ENCODE data around the gene GATA2. TPM values are rescaled to one million over a fixed set of nuclear protein-coding genes. Genes with fewer than 3 reads are reported as not detected.

GATA2 gene
- total and polyA plus RNA-seq, 4 experiments from 2014 or later, result not detected

GRCh38 chr3:128435561-128435960, 57.4 kb downstream of the GATA2 start:
- H3K4me1 ChIP-seq (ENCODE audit: insufficient read depth, low read length), result no peaks in the 10 kb centered on the region
- POLR2A ChIA-PET (ENCODE audit: partially characterized antibody), result no interaction called here
- H3K4me3 ChIP-seq (ENCODE audit: low read length in 2 of 2), result no peak overlapping the region
- Mint-ChIP-seq H3K27me3 (peaks cover 28 to 42% of the 10 kb centered on the region in 2 donors), H3K4me3 (no peak overlapping the region), H3K4me1 (peaks cover 7 to 12% (median 11%) of the 10 kb centered on the region in 4 donors), H3K27ac (no peak overlapping the region), H3K9me3 (no peaks in the 10 kb centered on the region), H3K36me3 (peaks cover 0 to 6% of the 10 kb centered on the region in 2 donors)
- H3K27me3 ChIP-seq (ENCODE audit: insufficient read depth, low read length), result peaks cover 4% of the 10 kb centered on the region
- H3K9me3 ChIP-seq (ENCODE audit: control insufficient read depth in 1 of 2, low read length in 2 of 2), result no peaks in the 10 kb centered on the region
- no peak for DNase-seq
- H3K27ac ChIP-seq (ENCODE audit: low read depth, low read length), result no peak overlapping the region
- H3K36me3 ChIP-seq (ENCODE audit: insufficient read depth, low read length), result no peaks in the 10 kb centered on the region
- CTCF ChIA-PET (ENCODE audit: partially characterized antibody), result interaction anchor here (1.0 to 1.2 kb wide), 2 partner anchors 9 to 173 kb away, joined by 3 to 4 read pairs; no protein-coding TSS in a partner anchor
- intact Hi-C loops (cut with micrococcal nuclease), result no loop called here

GRCh38 chr3:128435058-128435457, 57.9 kb downstream of the GATA2 start:
- peaks cover 0 to 6% of the 10 kb centered on the region in 2 donors for H3K36me3 Mint-ChIP-seq
- no peak overlapping the region for H3K27ac ChIP-seq (ENCODE audit: low read depth, low read length)
- ChIA-PET CTCF (ENCODE audit: partially characterized antibody) (interaction anchor here (1.0 kb wide), 1 partner anchor 174 kb away, joined by 3 read pairs; no protein-coding TSS in a partner anchor), POLR2A (ENCODE audit: partially characterized antibody) (no interaction called here)
- H3K9me3 Mint-ChIP-seq, result no peaks in the 10 kb centered on the region
- peaks cover 4% of the 10 kb centered on the region for H3K27me3 ChIP-seq (ENCODE audit: insufficient read depth, low read length)
- no peak overlapping the region for H3K4me3 ChIP-seq (ENCODE audit: low read length in 2 of 2)
- no peak overlapping the region for H3K4me3 Mint-ChIP-seq
- no peak overlapping the region for H3K27ac Mint-ChIP-seq
- no peak for DNase-seq
- intact Hi-C loops (cut with micrococcal nuclease), result no loop called here
- peaks cover 7 to 12% (median 11%) of the 10 kb centered on the region in 4 donors for H3K4me1 Mint-ChIP-seq
- peaks cover 31 to 43% of the 10 kb centered on the region in 2 donors for H3K27me3 Mint-ChIP-seq
- H3K4me1 ChIP-seq (ENCODE audit: insufficient read depth, low read length), result no peaks in the 10 kb centered on the region
- no peaks in the 10 kb centered on the region for H3K36me3 ChIP-seq (ENCODE audit: insufficient read depth, low read length)
- H3K9me3 ChIP-seq (ENCODE audit: control insufficient read depth in 1 of 2, low read length in 2 of 2), result no peaks in the 10 kb centered on the region

GRCh38 chr3:128434524-128434923, 58.5 kb downstream of the GATA2 start:
- H3K9me3 ChIP-seq (ENCODE audit: control insufficient read depth in 1 of 2, low read length in 2 of 2), result no peaks in the 10 kb centered on the region
- CTCF ChIA-PET (ENCODE audit: partially characterized antibody), result interaction anchor here (1.0 kb wide), 1 partner anchor 174 kb away, joined by 3 read pairs; no protein-coding TSS in a partner anchor
- POLR2A ChIA-PET (ENCODE audit: partially characterized antibody), result no interaction called here
- intact Hi-C loops (cut with micrococcal nuclease), result no loop called here
- no peak for DNase-seq
- H3K27ac ChIP-seq (ENCODE audit: low read depth, low read length), result no peak overlapping the region
- H3K27me3 Mint-ChIP-seq, result peaks cover 30 to 42% of the 10 kb centered on the region in 2 donors
- H3K27me3 ChIP-seq (ENCODE audit: insufficient read depth, low read length), result peaks cover 4% of the 10 kb centered on the region
- H3K4me3 ChIP-seq (ENCODE audit: low read length in 2 of 2), result no peak overlapping the region
- no peaks in the 10 kb centered on the region for H3K9me3 Mint-ChIP-seq
- H3K4me1 ChIP-seq (ENCODE audit: insufficient read depth, low read length), result no peaks in the 10 kb centered on the region
- no peaks in the 10 kb centered on the region for H3K36me3 ChIP-seq (ENCODE audit: insufficient read depth, low read length)
- H3K4me1 Mint-ChIP-seq, result peaks cover 7 to 12% (median 11%) of the 10 kb centered on the region in 4 donors
- H3K36me3 Mint-ChIP-seq, result peaks cover 0 to 6% of the 10 kb centered on the region in 2 donors
- no peak overlapping the region for H3K27ac Mint-ChIP-seq
- H3K4me3 Mint-ChIP-seq, result no peak overlapping the region

GRCh38 chr3:128433837-128434165, 59.2 kb downstream of the GATA2 start:
- Mint-ChIP-seq H3K36me3 (peaks cover 0 to 6% of the 10 kb centered on the region in 2 donors), H3K9me3 (no peaks in the 10 kb centered on the region), H3K4me1 (peaks cover 7 to 12% (median 11%) of the 10 kb centered on the region in 4 donors), H3K27me3 (peaks cover 30 to 42% of the 10 kb centered on the region in 2 donors), H3K4me3 (peak overlapping the region in 1 of 8 donors; percentile 39), H3K27ac (no peak overlapping the region)
- POLR2A ChIA-PET (ENCODE audit: partially characterized antibody), result no interaction called here
- Histone ChIP-seq H3K27ac (ENCODE audit: low read depth, low read length) (no peak overlapping the region), H3K4me1 (ENCODE audit: insufficient read depth, low read length) (no peaks in the 10 kb centered on the region), H3K27me3 (ENCODE audit: insufficient read depth, low read length) (peaks cover 4% of the 10 kb centered on the region), H3K9me3 (ENCODE audit: control insufficient read depth in 1 of 2, low read length in 2 of 2) (no peaks in the 10 kb centered on the region), H3K4me3 (ENCODE audit: low read length in 2 of 2) (no peak overlapping the region), H3K36me3 (ENCODE audit: insufficient read depth, low read length) (no peaks in the 10 kb centered on the region)
- DNase-seq, result no peak
- CTCF ChIA-PET (ENCODE audit: partially characterized antibody), result no interaction called here
- intact Hi-C loops (cut with micrococcal nuclease), result no loop called here

GRCh38 chr3:128432971-128433836, 59.8 kb downstream of the GATA2 start:
- H3K27ac Mint-ChIP-seq, result no peak overlapping the region
- H3K27me3 Mint-ChIP-seq, result peaks cover 31 to 43% of the 10 kb centered on the region in 2 donors
- no peaks in the 10 kb centered on the region for H3K9me3 Mint-ChIP-seq
- Histone ChIP-seq H3K9me3 (ENCODE audit: control insufficient read depth in 1 of 2, low read length in 2 of 2) (no peaks in the 10 kb centered on the region), H3K27ac (ENCODE audit: low read depth, low read length) (no peak overlapping the region), H3K4me1 (ENCODE audit: insufficient read depth, low read length) (no peaks in the 10 kb centered on the region), H3K36me3 (ENCODE audit: insufficient read depth, low read length) (no peaks in the 10 kb centered on the region), H3K27me3 (ENCODE audit: insufficient read depth, low read length) (peaks cover 4% of the 10 kb centered on the region), H3K4me3 (ENCODE audit: low read length in 2 of 2) (no peak overlapping the region)
- peaks cover 7 to 12% (median 11%) of the 10 kb centered on the region in 4 donors for H3K4me1 Mint-ChIP-seq
- peak overlapping the region in 2 of 8 donors; percentile 26 to 39 for H3K4me3 Mint-ChIP-seq
- H3K36me3 Mint-ChIP-seq, result peaks cover 0 to 6% of the 10 kb centered on the region in 2 donors
- DNase-seq, result no peak
- CTCF ChIA-PET (ENCODE audit: partially characterized antibody), result no interaction called here
- POLR2A ChIA-PET (ENCODE audit: partially characterized antibody), result no interaction called here
- intact Hi-C loops (cut with micrococcal nuclease), result no loop called here

- peak overlapping the region in 3 of 8 donors; percentile 55 to 71 (median 61) for H3K4me3 Mint-ChIP-seq
- peaks cover 33 to 42% of the 10 kb centered on the region in 2 donors for H3K27me3 Mint-ChIP-seq
- ChIA-PET CTCF (ENCODE audit: partially characterized antibody) (no interaction called here), POLR2A (ENCODE audit: partially characterized antibody) (no interaction called here)
- Histone ChIP-seq H3K4me1 (ENCODE audit: insufficient read depth, low read length) (no peaks in the 10 kb centered on the region), H3K4me3 (ENCODE audit: low read length in 2 of 2) (no peak overlapping the region), H3K27me3 (ENCODE audit: insufficient read depth, low read length) (peaks cover 4% of the 10 kb centered on the region), H3K27ac (ENCODE audit: low read depth, low read length) (no peak overlapping the region), H3K36me3 (ENCODE audit: insufficient read depth, low read length) (no peaks in the 10 kb centered on the region), H3K9me3 (ENCODE audit: control insufficient read depth in 1 of 2, low read length in 2 of 2) (no peaks in the 10 kb centered on the region)
- peaks cover 0 to 6% of the 10 kb centered on the region in 2 donors for H3K36me3 Mint-ChIP-seq
- intact Hi-C loops (cut with micrococcal nuclease), result no loop called here
- H3K4me1 Mint-ChIP-seq, result peaks cover 7 to 12% (median 11%) of the 10 kb centered on the region in 4 donors
- H3K27ac Mint-ChIP-seq, result no peak overlapping the region
- no peak for DNase-seq
- H3K9me3 Mint-ChIP-seq, result no peaks in the 10 kb centered on the region
These were observed 60.6 kb downstream of the GATA2 start for GRCh38 chr3:128432301-128432970.

GRCh38 chr3:128431803-128432300, 61.1 kb downstream of the GATA2 start:
- H3K4me1 Mint-ChIP-seq, result peaks cover 7 to 18% (median 11%) of the 10 kb centered on the region in 4 donors
- H3K27me3 Mint-ChIP-seq, result peaks cover 33 to 43% of the 10 kb centered on the region in 2 donors
- peak overlapping the region in 5 of 8 donors; percentile 0 to 71 (median 27) for H3K4me3 Mint-ChIP-seq
- H3K36me3 ChIP-seq (ENCODE audit: insufficient read depth, low read length), result no peaks in the 10 kb centered on the region
- no peaks in the 10 kb centered on the region for H3K9me3 Mint-ChIP-seq
- intact Hi-C loops (cut with micrococcal nuclease), result no loop called here
- no peaks in the 10 kb centered on the region for H3K9me3 ChIP-seq (ENCODE audit: control insufficient read depth in 1 of 2, low read length in 2 of 2)
- no peak overlapping the region for H3K27ac ChIP-seq (ENCODE audit: low read depth, low read length)
- no peak overlapping the region for H3K27ac Mint-ChIP-seq
- H3K4me1 ChIP-seq (ENCODE audit: insufficient read depth, low read length), result no peaks in the 10 kb centered on the region
- no peak overlapping the region for H3K4me3 ChIP-seq (ENCODE audit: low read length in 2 of 2)
- ChIA-PET CTCF (ENCODE audit: partially characterized antibody) (no interaction called here), POLR2A (ENCODE audit: partially characterized antibody) (no interaction called here)
- H3K36me3 Mint-ChIP-seq, result peaks cover 0 to 6% of the 10 kb centered on the region in 2 donors
- H3K27me3 ChIP-seq (ENCODE audit: insufficient read depth, low read length), result peaks cover 4% of the 10 kb centered on the region
- DNase-seq, result no peak

Data from CD4-positive, alpha-beta memory T cell (primary cell).